H9 (cell line): ENCODE data around the gene TPX2. TPM values are rescaled to one million over a fixed set of nuclear protein-coding genes. Genes with fewer than 3 reads are reported as not detected.

Experiments
- DNase-seq: peaks from one replicate; pipeline ENCODE4 v3.0.0-alpha.2; 2017
- H2AFZ ChIP-seq: one replicate; pipeline ENCODE4 v1.6.1; 2013; ENCODE audit warnings: mild to moderate bottlenecking, low read length, control low read depth, moderate library complexity
- H2AK5ac ChIP-seq: 2 replicates; pipeline ENCODE4 v1.6.1; 2013; ENCODE audit warnings: low read length, control low read depth, mixed read lengths; ENCODE audit not compliant: insufficient read length
- H2BK120ac ChIP-seq: one replicate; pipeline ENCODE4 v1.6.1; 2013; ENCODE audit warnings: low read depth, mild to moderate bottlenecking, low read length, control low read depth, inconsistent platforms; ENCODE audit not compliant: poor library complexity, severe bottlenecking
- H2BK12ac ChIP-seq: 2 replicates; pipeline ENCODE4 v1.6.1; 2013; ENCODE audit warnings: low read length, control low read depth, mixed read lengths, low read depth; ENCODE audit not compliant: insufficient read length
- H2BK15ac ChIP-seq: 2 replicates; pipeline ENCODE4 v1.6.1; 2013; ENCODE audit warnings: low read depth, low read length, control low read depth
- H2BK20ac ChIP-seq: one replicate; pipeline ENCODE4 v1.6.1; 2013; ENCODE audit warnings: low read depth, mild to moderate bottlenecking, low read length, control low read depth, inconsistent platforms; ENCODE audit not compliant: poor library complexity, severe bottlenecking
- H2BK5ac ChIP-seq: 2 replicates; pipeline ENCODE4 v1.6.1; 2013; ENCODE audit warnings: low read length, control low read depth, mixed read lengths; ENCODE audit not compliant: insufficient read length
- H3K14ac ChIP-seq: 2 replicates; pipeline ENCODE4 v1.6.1; 2013; ENCODE audit warnings: low read length, control low read depth; ENCODE audit not compliant: insufficient read depth
- H3K18ac ChIP-seq: 2 replicates; pipeline ENCODE4 v1.6.1; 2013; ENCODE audit warnings: low read depth, mild to moderate bottlenecking, mixed read lengths, low read length, control low read depth; ENCODE audit not compliant: insufficient read length
- H3K23ac ChIP-seq: 2 replicates; pipeline ENCODE4 v1.6.1; 2013; ENCODE audit warnings: low read length, control low read depth, mixed read lengths, low read depth; ENCODE audit not compliant: insufficient read length
- H3K23me2 ChIP-seq: 2 replicates; pipeline ENCODE4 v1.6.1; 2013; ENCODE audit warnings: low read depth, mild to moderate bottlenecking, mixed read lengths, low read length, control low read depth; ENCODE audit not compliant: insufficient read length, poor library complexity, severe bottlenecking
- H3K27ac ChIP-seq: 2 replicates; pipeline ENCODE4 v1.5.1; 2013; ENCODE audit warnings: low read length, control low read depth, mixed read lengths, low read depth; ENCODE audit not compliant: insufficient read length
- H3K27me3 ChIP-seq: 2 replicates; pipeline ENCODE4 v1.6.1; 2013; ENCODE audit warnings: low read length, control low read depth, inconsistent platforms; ENCODE audit not compliant: insufficient read depth
- H3K4ac ChIP-seq: 2 replicates; pipeline ENCODE4 v1.6.1; 2013; ENCODE audit warnings: low read depth, mild to moderate bottlenecking, control low read depth, inconsistent platforms, low read length, moderate library complexity
- H3K4me1 ChIP-seq: 2 replicates; pipeline ENCODE4 v1.6.1; 2013; ENCODE audit warnings: low read length, control low read depth, inconsistent platforms; ENCODE audit not compliant: insufficient read depth
- H3K4me2 ChIP-seq: 2 replicates; pipeline ENCODE4 v1.6.1; 2013; ENCODE audit warnings: low read length, control low read depth, mixed read lengths; ENCODE audit not compliant: insufficient read length, insufficient read depth
- H3K56ac ChIP-seq: 2 replicates; pipeline ENCODE4 v1.6.1; 2013; ENCODE audit warnings: low read depth, mild to moderate bottlenecking, mixed read lengths, low read length, control low read depth; ENCODE audit not compliant: insufficient read length
- H3K79me1 ChIP-seq: 2 replicates; pipeline ENCODE4 v1.6.1; 2013; ENCODE audit warnings: low read depth, mild to moderate bottlenecking, moderate library complexity, low read length, control low read depth, inconsistent platforms; ENCODE audit not compliant: insufficient read depth, poor library complexity, severe bottlenecking
- H3K79me2 ChIP-seq: 2 replicates; pipeline ENCODE4 v1.6.1; 2013; ENCODE audit warnings: low read length, control low read depth, inconsistent platforms; ENCODE audit not compliant: insufficient read depth
- H3K9ac ChIP-seq: 2 replicates; pipeline ENCODE4 v1.6.1; 2013; ENCODE audit warnings: low read length, control low read depth, mixed read lengths; ENCODE audit not compliant: insufficient read length; ENCODE audit errors: extremely low read depth
- H3K9me3 ChIP-seq: one replicate; pipeline ENCODE4 v1.6.1; 2013; ENCODE audit warnings: low read depth, low read length, inconsistent platforms; ENCODE audit not compliant: control insufficient read depth
- H3T11ph ChIP-seq: one replicate; pipeline ENCODE4 v1.6.1; 2013; ENCODE audit warnings: mild to moderate bottlenecking, low read length, control low read depth, inconsistent platforms
- H4K20me1 ChIP-seq: one replicate; pipeline ENCODE4 v1.6.1; 2013; ENCODE audit not compliant: control insufficient read depth, insufficient read length, insufficient read depth
- H4K5ac ChIP-seq: 2 replicates; pipeline ENCODE4 v1.6.1; 2013; ENCODE audit warnings: low read depth, mild to moderate bottlenecking, mixed read lengths, low read length, control low read depth; ENCODE audit not compliant: insufficient read length
- H4K8ac ChIP-seq: replicated peaks from 2 replicates; pipeline ENCODE4 v1.6.1; 2013; ENCODE audit warnings: low read length, control low read depth, mixed read lengths, low read depth; ENCODE audit not compliant: insufficient read length
- H4K91ac ChIP-seq: 2 replicates; pipeline ENCODE4 v1.6.1; 2013; ENCODE audit warnings: low read depth, mild to moderate bottlenecking, moderate library complexity, mixed read lengths, low read length, control low read depth; ENCODE audit not compliant: insufficient read length
- H3K27ac Mint-ChIP-seq, 3 experiments: 2 replicates in 2 of 3; 3 replicates in 1 of 3; pipeline ENCODE4 v1.8.0; 2020 to 2021; ENCODE audit warnings: mixed read lengths in 3 of 3, mild to moderate bottlenecking in 1 of 3, moderate library complexity in 1 of 3
- H3K27me3 Mint-ChIP-seq: 2 replicates; pipeline ENCODE4 v1.8.0; 2021; ENCODE audit warnings: low read depth, mild to moderate bottlenecking, moderate library complexity, mixed read lengths
- H3K36me3 Mint-ChIP-seq, 3 experiments: 2 replicates in 2 of 3; 3 replicates in 1 of 3; pipeline ENCODE4 v1.8.0; 2020 to 2021; ENCODE audit warnings: low read depth in 3 of 3, mixed read lengths in 3 of 3; ENCODE audit not compliant: insufficient read depth in 1 of 3
- H3K4me1 Mint-ChIP-seq, 2 experiments: 2 replicates each; pipeline ENCODE4 v1.8.0; 2020; ENCODE audit warnings: mixed read lengths in 2 of 2
- H3K4me3 Mint-ChIP-seq, 2 experiments: 2 replicates in 1 of 2; 3 replicates in 1 of 2; pipeline ENCODE4 v1.8.0; 2020 to 2021; ENCODE audit warnings: mild to moderate bottlenecking in 2 of 2, mixed read lengths in 2 of 2, moderate library complexity in 1 of 2
- H3K9me3 Mint-ChIP-seq, 2 experiments: 2 replicates in 1 of 2; 3 replicates in 1 of 2; pipeline ENCODE4 v1.8.0; 2020; ENCODE audit warnings: mild to moderate bottlenecking in 2 of 2, mixed read lengths in 2 of 2, moderate library complexity in 1 of 2
- CTCF ChIP-seq: fragments of 200-600 bp; sonication (generic); conservative IDR thresholded peaks from 3 replicates; pipeline ENCODE4 v1.8.0; 2021; ENCODE audit warnings: antibody characterized with exemption, mild to moderate bottlenecking
- WGBS: extraction: QIAGEN DNeasy Blood & Tissue Kit; methylation state at CpG from one replicate; pipeline ENCODE4 v1.1.7; 2013; ENCODE audit warnings: missing lambda C conversion rate, low lambda C conversion rate, mixed read lengths; ENCODE audit not compliant: insufficient read length; ENCODE audit errors: extremely low coverage; 5-methylcytosine and 5-hydroxymethylcytosine counted together
- total RNA-seq: library from RNA; stranded (reverse); gene quantifications from 2 replicates; pipeline ENCODE4 v1.2.1, GENCODE V29; 2021

Gene TPX2
- total RNA-seq, 1 experiment from 2014 or later: 161 TPM

DNA sequence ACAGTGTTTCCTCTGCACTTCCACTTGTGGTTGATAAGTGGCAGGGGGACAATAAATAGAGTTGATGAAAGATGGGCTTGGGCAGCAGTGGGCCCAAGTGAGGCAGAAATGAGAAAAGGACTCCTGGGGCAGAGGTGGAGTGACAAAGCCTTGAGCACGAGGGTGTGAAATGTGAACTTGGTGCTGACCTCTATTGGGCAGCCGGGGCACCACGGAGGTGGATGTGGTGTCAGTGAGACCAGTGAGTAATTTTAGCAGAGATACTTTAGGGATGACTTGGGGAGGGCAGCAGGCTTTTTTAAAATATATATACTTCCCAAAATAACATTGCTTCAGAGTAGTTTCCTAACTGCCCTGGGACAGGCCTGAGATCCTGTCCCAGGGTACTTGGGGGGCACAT, 49.5 kb downstream of the TPX2 start:
- Histone ChIP-seq H3K23me2 (no peaks in the 10 kb centered on the region), H3K9ac (no peak overlapping the region), H2BK20ac (no peak overlapping the region), H4K5ac (no peak overlapping the region), H3K4me2 (no peak overlapping the region), H2BK15ac (no peak overlapping the region), H3K4me1 (peaks cover 5% of the 10 kb centered on the region; the same call in 1 of the 2 replicates), H3K14ac (no peak overlapping the region), H4K8ac (no peak overlapping the region), H2BK120ac (no peak overlapping the region), H3K27me3 (no peaks in the 10 kb centered on the region), H3K23ac (no peak overlapping the region), H3K4ac (no peak overlapping the region), H4K20me1 (no peaks in the 10 kb centered on the region), H4K91ac (no peak overlapping the region), H2BK5ac (no peak overlapping the region), H3K79me2 (no peaks in the 10 kb centered on the region), H3K27ac (no peak overlapping the region), H3K79me1 (no peaks in the 10 kb centered on the region), H2AFZ (no peak overlapping the region), H3K9me3 (no peaks in the 10 kb centered on the region), H3K18ac (no peak overlapping the region), H3T11ph (no peak overlapping the region), H2BK12ac (no peak overlapping the region), H2AK5ac (no peak overlapping the region), H3K56ac (no peak overlapping the region)
- Mint-ChIP-seq H3K36me3 (peaks cover 34 to 63% (median 56%) of the 10 kb centered on the region in 3 experiments; a peak in 6 of 7 replicates), H3K4me3 (no peak overlapping the region), H3K4me1 (peaks cover 10 to 22% of the 10 kb centered on the region in 2 experiments), H3K9me3 (no peaks in the 10 kb centered on the region), H3K27me3 (no peaks in the 10 kb centered on the region), H3K27ac (peak overlapping the region in 2 of 3 experiments; percentile 46 to 53; a peak in 3 of 7 replicates)
- peak; percentile 57 for TF ChIP-seq CTCF
- peak; percentile 45 for DNase-seq
- no CpG with 5 or more reads among the region's 3 CpGs for WGBS
